Brain microvascular endothelial cell (primary cell): ENCODE measurements around the gene FYN.
A peak's percentile ranks its signal among the peaks of the same experiment; 100 is the strongest.
"Not testable (repeated sequence)": the region's sequence is repeated elsewhere in the genome, so short reads cannot be mapped to it uniquely, and the experiment has no call there.

ENCODE experiments used
- DNase-seq: peaks from one replicate; pipeline ENCODE4 v3.0.0-alpha.2; 2020
- H3K27ac ChIP-seq: fragments of 250-450 bp; sonication (Bioruptor Pico); 2 replicates; pipeline ENCODE4 v1.5.1; 2020; ENCODE audit warnings: mild to moderate bottlenecking, moderate library complexity
- H3K27me3 ChIP-seq: fragments of 250-450 bp; sonication (Bioruptor Pico); replicated peaks from 2 replicates; pipeline ENCODE4 v1.5.1; 2020; ENCODE audit warnings: mild to moderate bottlenecking
- H3K36me3 ChIP-seq: fragments of 250-450 bp; sonication (Bioruptor Pico); replicated peaks from 2 replicates; pipeline ENCODE4 v1.5.1; 2020; ENCODE audit warnings: mild to moderate bottlenecking
- H3K4me3 ChIP-seq: 2 replicates; pipeline ENCODE4 v1.5.1; 2011; ENCODE audit warnings: low read depth, mild to moderate bottlenecking, control low read depth, low read length, moderate library complexity
- in situ Hi-C: cut with HindIII; loops from 2 replicates; pipeline ENCODE4 v1.10.0; 2017; ENCODE audit warnings: low sequenced_read_pairs, low pct_ligation_motif_present
- TF ChIP-seq, protein P1 (sequence below): IDR thresholded peaks from 2 replicates; pipeline ENCODE4 v1.5.1; 2011; ENCODE audit warnings: low read depth, mild to moderate bottlenecking, moderate library complexity, low read length, control low read depth, inconsistent platforms; ENCODE audit errors: missing control alignments

FYN gene

DNA sequence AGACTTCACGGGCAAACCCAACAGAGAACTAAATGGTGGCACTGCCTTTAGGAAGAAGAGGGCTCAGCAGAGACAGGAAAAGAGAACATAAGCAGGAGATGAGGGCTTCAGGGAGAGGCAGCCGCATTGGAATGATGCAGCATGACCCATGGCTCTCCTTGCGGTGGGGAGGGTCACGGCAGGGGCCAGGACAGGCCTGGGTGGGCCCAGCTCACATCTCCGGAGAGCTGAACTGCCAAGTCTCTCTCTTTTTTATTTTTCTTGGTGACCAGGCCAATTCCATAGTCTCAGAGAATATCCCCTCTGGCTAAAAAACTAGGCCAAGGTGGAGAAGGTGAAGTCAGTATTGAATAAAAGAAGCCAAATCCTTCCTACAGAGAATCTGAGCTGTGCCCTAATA, 190.1 kb downstream of the FYN start:
- DNase-seq: no peak
- in situ Hi-C loops: no loop called here
- Histone ChIP-seq H3K4me3 (no peak overlapping the region), H3K27me3 (no peaks in the 10 kb centered on the region), H3K27ac (peak overlapping the region; percentile 50), H3K36me3 (peaks cover 11% of the 10 kb centered on the region)
- TF ChIP-seq, protein P1, sequence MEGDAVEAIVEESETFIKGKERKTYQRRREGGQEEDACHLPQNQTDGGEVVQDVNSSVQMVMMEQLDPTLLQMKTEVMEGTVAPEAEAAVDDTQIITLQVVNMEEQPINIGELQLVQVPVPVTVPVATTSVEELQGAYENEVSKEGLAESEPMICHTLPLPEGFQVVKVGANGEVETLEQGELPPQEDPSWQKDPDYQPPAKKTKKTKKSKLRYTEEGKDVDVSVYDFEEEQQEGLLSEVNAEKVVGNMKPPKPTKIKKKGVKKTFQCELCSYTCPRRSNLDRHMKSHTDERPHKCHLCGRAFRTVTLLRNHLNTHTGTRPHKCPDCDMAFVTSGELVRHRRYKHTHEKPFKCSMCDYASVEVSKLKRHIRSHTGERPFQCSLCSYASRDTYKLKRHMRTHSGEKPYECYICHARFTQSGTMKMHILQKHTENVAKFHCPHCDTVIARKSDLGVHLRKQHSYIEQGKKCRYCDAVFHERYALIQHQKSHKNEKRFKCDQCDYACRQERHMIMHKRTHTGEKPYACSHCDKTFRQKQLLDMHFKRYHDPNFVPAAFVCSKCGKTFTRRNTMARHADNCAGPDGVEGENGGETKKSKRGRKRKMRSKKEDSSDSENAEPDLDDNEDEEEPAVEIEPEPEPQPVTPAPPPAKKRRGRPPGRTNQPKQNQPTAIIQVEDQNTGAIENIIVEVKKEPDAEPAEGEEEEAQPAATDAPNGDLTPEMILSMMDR: no peak

DNA sequence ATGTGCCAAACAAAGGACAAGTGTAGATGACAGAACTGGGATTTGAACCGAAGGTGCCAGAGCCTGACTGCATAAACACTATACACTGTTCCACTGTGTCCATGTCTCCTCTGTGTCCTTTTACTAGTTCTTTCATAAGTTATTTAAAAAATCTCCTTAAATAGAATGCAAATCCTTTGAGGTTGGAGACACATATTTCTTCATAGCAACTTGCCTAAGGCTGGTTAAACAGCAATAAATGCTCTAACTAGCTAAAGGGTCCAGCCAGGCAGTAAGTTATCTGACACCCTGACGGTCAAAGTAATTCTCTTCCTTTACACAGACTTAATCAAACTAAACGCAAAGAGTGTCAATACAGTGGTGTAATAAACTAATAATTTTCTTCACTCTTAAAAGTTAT, 191.4 kb downstream of the FYN start:
- Histone ChIP-seq H3K27me3 (no peaks in the 10 kb centered on the region), H3K36me3 (peaks cover 9% of the 10 kb centered on the region), H3K27ac (no peak overlapping the region), H3K4me3 (no peak overlapping the region)
- TF ChIP-seq, protein P1: no peak
- in situ Hi-C loops: no loop called here
- DNase-seq: no peak

DNA sequence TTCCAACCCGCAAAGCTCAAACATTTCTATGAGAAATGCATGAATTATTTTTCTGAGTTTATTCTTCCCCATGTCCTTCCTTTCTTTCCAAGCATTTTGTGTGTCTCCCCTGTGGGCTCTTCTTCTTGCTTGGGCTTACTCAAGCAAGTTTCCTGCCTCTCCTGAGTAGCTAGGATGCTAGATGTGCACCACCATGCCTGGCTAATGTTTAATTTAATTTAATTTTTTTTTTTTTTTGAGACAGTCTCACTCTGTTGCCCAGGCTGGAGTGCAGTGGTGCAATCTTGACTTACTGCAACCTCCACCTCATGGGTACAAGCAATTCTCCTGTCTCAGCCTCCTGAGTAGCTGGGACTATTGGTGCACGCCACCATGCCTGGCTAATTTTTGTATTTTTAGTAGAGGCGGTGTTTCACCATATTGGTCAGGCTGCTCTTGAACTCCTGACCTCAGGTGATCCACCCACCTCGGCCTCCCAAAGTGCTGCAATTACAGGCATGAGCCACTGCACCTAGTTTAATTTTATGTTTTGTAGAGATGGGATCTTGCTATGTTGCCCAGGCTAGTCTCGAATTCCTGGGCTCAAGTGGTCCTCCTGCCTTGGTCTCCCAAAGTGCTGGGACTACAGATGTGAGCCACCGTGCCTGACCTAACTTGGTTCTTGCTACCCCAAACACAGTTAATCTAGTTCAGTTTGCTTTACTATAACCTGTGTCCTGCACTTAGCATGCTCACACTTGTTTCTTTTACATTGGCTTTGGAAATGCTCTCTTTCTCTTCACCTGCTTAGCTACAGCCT, 192.2 kb downstream of the FYN start:
- H3K27ac ChIP-seq, H3K36me3 ChIP-seq, in situ Hi-C loops, DNase-seq, H3K27me3 ChIP-seq, H3K4me3 ChIP-seq: not testable (repeated sequence)

DNA sequence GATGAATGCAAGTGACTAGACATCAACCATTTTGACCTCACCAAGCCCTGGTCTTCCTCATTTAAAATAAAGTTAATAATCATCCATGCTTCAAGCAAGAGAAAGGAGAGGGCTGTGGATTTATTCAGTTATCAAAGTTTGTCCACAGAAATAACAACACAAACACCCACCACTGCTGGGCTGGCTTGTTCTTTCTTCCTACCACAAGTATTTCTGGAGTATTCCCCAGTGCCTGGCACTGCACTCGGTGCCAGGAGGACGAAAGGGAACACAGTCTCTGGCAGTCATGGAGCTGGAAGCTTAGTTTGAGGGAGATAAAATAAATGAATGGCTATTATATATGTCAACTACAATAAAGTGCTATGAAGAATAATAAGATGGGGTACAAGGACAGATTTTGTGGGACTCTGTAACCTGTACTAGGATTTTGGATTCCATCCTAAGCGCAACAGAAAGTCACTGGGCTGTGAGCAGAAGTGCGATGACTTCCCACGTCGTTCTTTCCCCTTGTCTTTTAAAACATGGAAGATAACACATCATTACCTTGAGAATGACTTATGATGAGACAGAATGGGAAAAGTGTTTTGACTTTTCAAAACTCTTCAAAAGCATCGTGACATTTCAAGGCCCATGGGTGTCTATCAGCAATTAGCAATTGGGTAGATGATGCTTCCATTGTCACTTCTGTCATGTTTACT, 193.1 kb downstream of the FYN start:
- TF ChIP-seq, protein P1: no peak
- H3K27me3 ChIP-seq: no peaks in the 10 kb centered on the region
- DNase-seq: no peak
- no peak overlapping the region for H3K27ac ChIP-seq
- in situ Hi-C loops: no loop called here
- H3K36me3 ChIP-seq: peaks cover 3% of the 10 kb centered on the region
- no peak overlapping the region for H3K4me3 ChIP-seq

DNA sequence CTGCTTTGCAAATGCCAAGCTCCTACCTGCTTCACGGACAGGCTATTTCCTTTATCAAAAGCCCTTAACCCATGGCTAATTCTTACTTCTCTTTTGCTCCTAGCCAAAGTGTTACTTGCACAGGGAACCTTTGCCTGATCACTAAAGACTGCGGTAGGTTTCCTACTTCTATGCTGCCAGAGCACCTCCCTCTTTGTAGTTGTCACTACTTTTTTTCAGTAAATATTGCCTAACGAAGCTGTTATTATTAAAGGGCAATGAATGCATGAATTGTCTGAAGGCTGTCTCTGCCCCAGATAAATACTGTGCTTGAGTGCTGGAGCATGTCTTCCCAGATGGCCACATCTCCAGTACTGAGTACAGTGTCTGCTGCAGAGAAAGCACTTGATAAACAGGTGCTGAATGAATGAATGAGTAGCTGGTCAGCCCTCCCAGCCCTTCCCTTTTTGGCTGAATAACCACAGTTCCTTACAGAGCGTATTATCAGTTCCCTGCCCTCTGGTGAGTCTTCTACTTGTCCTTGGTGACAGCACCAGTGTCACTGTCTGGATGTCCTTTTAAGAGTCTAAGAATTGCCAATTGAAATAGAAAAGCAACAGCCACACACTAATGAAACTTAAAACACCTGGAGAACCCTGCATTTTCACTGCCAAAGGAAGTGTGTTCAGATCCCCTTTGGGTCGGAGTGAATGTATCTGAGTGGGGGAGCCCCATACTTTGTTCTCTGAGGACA, 194.0 kb downstream of the FYN start:
- no peak overlapping the region for H3K4me3 ChIP-seq
- TF ChIP-seq, protein P1: no peak
- no peak for DNase-seq
- no peaks in the 10 kb centered on the region for H3K27me3 ChIP-seq
- H3K36me3 ChIP-seq: peaks cover 3% of the 10 kb centered on the region
- in situ Hi-C loops: no loop called here
- H3K27ac ChIP-seq: no peak overlapping the region
